Activated CD4-positive, alpha-beta T cell treated with anti-CD3 and anti-CD28 coated beads, Interleukin-2, amount 10 ng/mL, durations not matched to agents 24 days and 14 days (primary cell): Measurements from ENCODE around the gene TMEM37. TPM values are rescaled to one million over a fixed set of nuclear protein-coding genes. Genes with fewer than 3 reads are reported as not detected.

Experiments used
- DNase-seq: peaks from one replicate; pipeline ENCODE4 v3.0.0; 2022
- H3K27ac Mint-ChIP-seq: one replicate; pipeline ENCODE4 v1.8.0; 2022; ENCODE audit warnings: mild to moderate bottlenecking, mixed read lengths
- H3K27me3 Mint-ChIP-seq: one replicate; pipeline ENCODE4 v1.8.0; 2022; ENCODE audit warnings: mixed read lengths
- H3K36me3 Mint-ChIP-seq: one replicate; pipeline ENCODE4 v1.8.0; 2022; ENCODE audit warnings: low read depth, mild to moderate bottlenecking, mixed read lengths
- H3K4me1 Mint-ChIP-seq: one replicate; pipeline ENCODE4 v1.8.0; 2021; ENCODE audit warnings: mixed read lengths
- H3K4me3 Mint-ChIP-seq: one replicate; pipeline ENCODE4 v1.8.0; 2022; ENCODE audit warnings: mild to moderate bottlenecking, moderate library complexity, mixed read lengths
- H3K9me3 Mint-ChIP-seq: one replicate; pipeline ENCODE4 v1.8.0; 2021; ENCODE audit warnings: mixed read lengths
- intact Hi-C: fragments of 100-400 bp; cut with micrococcal nuclease; formaldehyde crosslinking; loops from one replicate; pipeline ENCODE4 v1.15.1; 2023
- total RNA-seq: library from RNA; stranded (reverse); gene quantifications from 2 replicates; pipeline ENCODE4 v1.2.3, GENCODE V29; 2022

The TMEM37 gene
- total RNA-seq, 1 donor from 2014 or later = not detected

DNA sequence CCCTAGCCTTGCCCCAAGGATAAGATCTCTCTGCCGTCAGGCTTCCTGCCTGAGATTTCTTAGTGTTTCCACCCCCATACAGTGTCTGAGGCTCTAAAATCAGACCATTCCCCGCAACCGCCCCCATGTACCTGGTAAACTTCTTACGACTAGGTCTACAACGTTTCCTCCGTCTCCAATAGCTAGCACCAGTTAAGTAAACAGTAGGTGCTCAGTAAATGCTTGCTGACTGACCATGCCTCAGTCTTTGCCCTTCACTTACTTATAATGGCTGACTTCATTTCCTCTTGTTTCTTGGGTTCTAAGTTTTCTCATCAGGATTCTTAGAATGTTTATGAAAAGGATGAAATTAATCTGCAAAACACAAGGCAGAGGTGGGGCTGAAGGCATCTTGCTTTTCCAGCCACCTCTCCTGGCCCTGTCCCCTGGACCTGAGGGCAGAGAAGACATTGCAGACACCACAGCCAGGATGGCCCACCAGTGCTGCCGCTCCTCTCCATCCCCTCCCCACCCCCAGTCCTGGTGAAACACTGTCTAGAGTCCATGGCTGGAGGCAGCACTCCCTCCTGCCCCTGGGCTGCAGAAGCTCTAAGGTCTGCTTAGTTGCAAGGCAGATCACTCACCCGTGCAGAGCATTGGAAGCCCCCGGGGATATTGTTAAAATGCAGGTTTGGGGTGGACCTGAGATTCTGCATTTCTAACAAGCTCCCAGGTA, 16.9 kb downstream of the TMEM37 start:
- Mint-ChIP-seq H3K4me1 (peaks cover 4% of the 10 kb centered on the region), H3K27me3 (peaks cover 6% of the 10 kb centered on the region), H3K4me3 (no peak overlapping the region), H3K27ac (no peak overlapping the region), H3K9me3 (no peaks in the 10 kb centered on the region), H3K36me3 (no peaks in the 10 kb centered on the region)
- intact Hi-C loops = no loop called here
- no peak for DNase-seq

DNA sequence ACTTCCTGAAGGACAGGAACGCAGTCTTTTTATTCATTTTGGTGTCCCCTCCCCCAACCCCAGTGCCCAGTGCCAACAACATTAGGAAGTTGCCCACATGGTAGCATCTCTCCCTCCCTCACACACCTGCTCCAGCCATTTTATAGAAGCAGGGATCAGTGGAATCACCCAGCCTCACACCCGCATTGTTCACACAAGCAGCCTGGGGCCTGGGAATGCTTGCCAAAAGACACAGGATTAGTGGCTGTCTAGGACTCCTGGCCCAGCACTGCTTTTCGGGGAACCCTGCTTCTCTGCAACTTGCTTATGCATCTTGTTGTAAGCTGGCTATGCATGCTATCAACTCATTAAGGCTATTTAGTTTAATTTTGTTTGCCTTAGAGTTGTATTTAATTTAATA, 17.9 kb downstream of the TMEM37 start:
- H3K27me3 Mint-ChIP-seq = peaks cover 6% of the 10 kb centered on the region
- no peak overlapping the region for H3K27ac Mint-ChIP-seq
- DNase-seq = no peak
- H3K4me1 Mint-ChIP-seq = peaks cover 4% of the 10 kb centered on the region
- H3K36me3 Mint-ChIP-seq = no peaks in the 10 kb centered on the region
- no peak overlapping the region for H3K4me3 Mint-ChIP-seq
- intact Hi-C loops = no loop called here
- no peaks in the 10 kb centered on the region for H3K9me3 Mint-ChIP-seq

DNA sequence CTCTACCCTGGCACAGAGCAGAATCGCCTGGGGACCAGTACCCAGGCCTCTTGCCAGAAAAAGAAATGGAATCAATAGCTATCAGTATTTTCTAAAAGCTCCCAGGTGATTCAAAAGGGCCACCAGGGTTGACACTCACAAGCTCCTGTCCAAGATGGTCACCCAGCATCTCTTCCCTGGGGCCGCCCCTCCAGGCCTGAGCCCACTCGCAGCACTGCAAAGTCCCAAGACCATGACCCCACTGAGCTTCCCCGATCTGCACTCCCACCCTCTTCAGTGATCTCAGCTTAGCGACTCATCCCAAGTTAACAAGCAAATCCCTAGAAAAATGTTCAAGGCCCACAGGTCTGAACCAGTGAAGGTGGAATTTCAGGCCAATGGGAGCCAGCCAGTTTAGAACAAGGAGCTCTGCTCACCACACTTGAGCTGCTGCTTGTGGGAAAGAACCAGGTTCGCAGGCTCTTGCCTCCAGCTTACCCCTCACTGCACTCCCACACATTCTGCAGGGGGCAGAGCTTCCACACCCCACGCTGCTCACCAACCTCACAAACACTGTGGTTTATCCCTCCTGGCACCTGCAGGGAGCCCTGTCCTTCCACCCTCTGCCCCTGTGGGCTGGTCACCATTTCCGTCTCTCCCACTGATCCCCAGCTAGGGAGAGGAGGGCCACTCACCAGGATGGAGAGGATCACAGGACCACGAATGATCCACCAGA, 19.8 kb downstream of the TMEM37 start:
- H3K4me1 Mint-ChIP-seq = peaks cover 2% of the 10 kb centered on the region
- intact Hi-C loops = no loop called here
- H3K9me3 Mint-ChIP-seq = no peaks in the 10 kb centered on the region
- no peak for DNase-seq
- H3K27ac Mint-ChIP-seq = no peak overlapping the region
- peaks cover 17% of the 10 kb centered on the region for H3K27me3 Mint-ChIP-seq
- no peaks in the 10 kb centered on the region for H3K36me3 Mint-ChIP-seq
- H3K4me3 Mint-ChIP-seq = no peak overlapping the region

DNA sequence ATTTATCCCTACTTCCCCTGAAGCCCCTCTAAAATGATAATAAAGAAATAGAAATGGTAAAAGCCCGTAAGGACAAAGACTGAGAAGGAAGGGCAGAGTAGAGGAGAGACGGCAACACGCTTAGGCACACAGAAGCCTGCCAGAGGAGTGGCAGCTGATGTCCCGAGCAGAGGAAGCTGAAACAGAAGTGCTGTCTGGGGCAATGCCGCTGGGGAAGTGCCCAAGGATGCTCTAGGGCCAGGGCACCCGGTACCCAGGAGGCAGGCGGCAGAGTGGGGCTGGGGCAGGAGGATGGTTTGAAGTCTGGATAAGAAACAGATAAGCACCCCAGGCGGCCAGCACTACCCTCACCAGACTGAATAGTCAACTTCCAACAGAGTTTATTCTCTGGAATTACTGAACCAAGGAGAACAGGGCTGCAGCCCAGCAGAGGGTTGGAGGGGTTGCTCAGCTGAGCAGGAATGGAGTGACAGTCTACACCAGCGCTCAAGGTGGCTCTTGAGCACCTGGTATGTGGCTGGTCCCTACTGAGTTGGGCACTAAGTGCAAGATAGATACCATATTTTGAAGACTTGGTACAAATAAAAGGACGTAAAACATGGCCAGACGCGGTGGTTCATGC, 22.4 kb downstream of the TMEM37 start:
- Mint-ChIP-seq H3K4me1 (no peaks in the 10 kb centered on the region), H3K9me3 (no peaks in the 10 kb centered on the region), H3K36me3 (no peaks in the 10 kb centered on the region), H3K4me3 (no peak overlapping the region), H3K27ac (no peak overlapping the region), H3K27me3 (peaks cover 17% of the 10 kb centered on the region)
- no peak for DNase-seq
- intact Hi-C loops = no loop called here

DNA sequence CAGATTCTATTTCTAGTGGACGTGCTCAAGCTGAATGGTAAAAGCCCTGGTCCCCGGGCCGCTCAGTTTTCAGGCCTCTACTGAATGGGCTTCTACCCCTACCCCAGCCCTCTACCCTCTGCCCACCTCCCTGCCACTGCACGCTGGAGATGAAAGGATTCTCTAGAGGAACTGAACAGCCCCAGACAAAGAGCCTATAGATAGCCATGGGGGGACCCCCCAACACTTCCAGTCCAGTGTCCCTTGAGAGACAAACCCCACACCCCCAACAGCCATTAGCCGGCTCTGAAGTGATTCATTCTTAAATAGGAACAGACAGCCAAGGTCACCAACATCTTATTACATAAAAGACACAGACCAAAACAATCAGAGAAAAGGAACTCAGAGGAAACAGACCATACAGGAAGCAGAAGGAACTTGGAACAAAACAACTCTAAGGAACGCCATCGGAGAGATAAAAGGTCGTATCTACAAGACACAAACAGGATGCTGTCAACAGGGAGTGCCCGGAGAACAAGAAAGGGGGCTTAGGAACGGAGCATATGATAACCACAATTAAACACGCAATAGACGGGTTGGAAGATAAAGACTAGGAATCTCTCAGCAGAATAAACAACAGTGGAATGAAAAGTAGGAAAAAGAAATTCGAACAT, 23.5 kb downstream of the TMEM37 start:
- no peak overlapping the region for H3K27ac Mint-ChIP-seq
- no peak overlapping the region for H3K4me3 Mint-ChIP-seq
- no peaks in the 10 kb centered on the region for H3K9me3 Mint-ChIP-seq
- no peaks in the 10 kb centered on the region for H3K4me1 Mint-ChIP-seq
- peaks cover 15% of the 10 kb centered on the region for H3K27me3 Mint-ChIP-seq
- intact Hi-C loops = no loop called here
- DNase-seq = no peak
- H3K36me3 Mint-ChIP-seq = no peaks in the 10 kb centered on the region

DNA sequence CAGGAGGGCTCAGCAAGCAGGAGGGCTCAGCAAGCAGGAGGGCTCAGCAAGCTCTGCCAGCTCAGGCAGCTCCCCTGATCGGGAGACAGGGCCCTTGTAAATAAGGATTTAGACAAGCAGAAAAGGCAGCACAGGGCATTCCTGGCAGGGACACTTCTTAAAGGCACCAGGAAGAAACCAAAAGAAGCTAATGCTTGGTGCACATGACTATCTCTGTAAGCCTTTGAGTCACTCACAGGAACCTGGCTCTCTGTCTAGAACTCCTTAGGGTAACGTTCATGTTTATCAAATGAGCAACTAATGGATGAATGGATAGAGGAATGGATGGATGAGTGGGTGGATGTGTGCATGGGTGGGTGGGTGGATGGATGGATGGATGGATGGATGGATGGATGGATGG, 28.4 kb downstream of the TMEM37 start:
- Mint-ChIP-seq H3K4me1 (no peaks in the 10 kb centered on the region), H3K27ac (no peak overlapping the region), H3K27me3 (peaks cover 12% of the 10 kb centered on the region), H3K4me3 (no peak overlapping the region), H3K36me3 (no peaks in the 10 kb centered on the region), H3K9me3 (no peaks in the 10 kb centered on the region)
- DNase-seq = no peak
- intact Hi-C loops = no loop called here

DNA sequence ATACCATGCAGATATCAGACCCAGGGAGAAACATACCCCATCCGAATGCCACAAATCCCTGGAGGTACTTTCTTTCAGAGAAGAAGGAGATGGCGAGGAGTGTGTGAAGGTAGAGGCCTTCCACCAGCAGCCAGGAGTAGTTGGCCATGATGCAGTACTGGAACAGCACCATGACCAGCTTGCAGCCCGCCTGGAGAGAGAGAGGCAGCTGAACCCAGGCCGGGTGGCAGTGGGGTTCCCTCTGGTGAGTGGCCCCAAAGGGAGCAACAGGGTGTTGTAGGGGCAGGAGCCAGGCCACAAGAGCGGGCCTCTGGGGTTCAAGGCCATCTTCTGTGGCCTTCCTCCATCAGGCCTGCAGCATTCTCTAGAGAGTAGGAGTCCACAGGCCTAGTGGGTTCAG, 30.2 kb downstream of the TMEM37 start:
- Mint-ChIP-seq H3K36me3 (no peaks in the 10 kb centered on the region), H3K27me3 (no peaks in the 10 kb centered on the region), H3K4me1 (no peaks in the 10 kb centered on the region), H3K27ac (no peak overlapping the region), H3K9me3 (no peaks in the 10 kb centered on the region), H3K4me3 (no peak overlapping the region)
- DNase-seq = no peak
- intact Hi-C loops = no loop called here

DNA sequence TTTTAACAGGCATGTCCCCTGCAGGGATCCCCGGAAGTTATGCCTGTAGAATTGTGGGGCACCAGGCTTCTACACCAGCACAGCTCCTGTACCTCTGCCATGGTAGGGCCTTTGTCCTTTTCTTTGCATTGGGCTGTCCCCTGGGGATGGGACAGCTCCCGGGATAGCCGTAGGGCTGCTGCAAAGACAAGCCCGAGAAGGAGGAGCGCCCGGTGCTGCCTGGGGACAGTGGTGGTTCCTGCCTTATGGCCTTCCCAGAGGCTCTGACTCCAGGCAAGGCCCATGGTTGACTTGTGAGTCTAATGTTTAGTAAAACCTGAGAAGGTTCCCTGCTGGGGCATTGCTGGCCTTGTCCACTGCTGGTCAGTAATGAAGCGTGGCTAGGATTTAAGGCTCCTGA, 30.9 kb downstream of the TMEM37 start:
- Mint-ChIP-seq H3K27me3 (no peaks in the 10 kb centered on the region), H3K4me3 (no peak overlapping the region), H3K36me3 (no peaks in the 10 kb centered on the region), H3K27ac (no peak overlapping the region), H3K4me1 (no peaks in the 10 kb centered on the region), H3K9me3 (no peaks in the 10 kb centered on the region)
- DNase-seq = no peak
- intact Hi-C loops = no loop called here

DNA sequence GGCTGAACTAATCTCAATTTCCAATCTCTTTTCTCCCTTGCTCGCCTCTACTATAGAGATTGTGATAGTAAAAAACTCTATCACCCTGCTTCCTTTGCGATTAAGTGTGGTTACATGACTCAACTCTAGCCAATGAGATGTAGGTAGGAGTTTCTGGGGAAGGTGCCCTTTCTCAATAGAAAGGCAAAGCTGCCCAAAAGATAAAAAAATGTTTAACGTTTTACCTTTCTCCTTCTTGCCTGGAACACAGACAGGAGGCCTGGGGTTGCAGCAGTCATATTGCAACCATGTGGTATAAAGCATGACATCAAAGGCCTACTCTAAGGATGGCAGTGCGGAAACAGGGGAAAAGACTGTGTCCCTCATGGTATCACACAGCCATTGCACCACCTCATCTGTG, 31.5 kb downstream of the TMEM37 start:
- H3K9me3 Mint-ChIP-seq = no peaks in the 10 kb centered on the region
- H3K27ac Mint-ChIP-seq = no peak overlapping the region
- no peak overlapping the region for H3K4me3 Mint-ChIP-seq
- DNase-seq = no peak
- H3K36me3 Mint-ChIP-seq = no peaks in the 10 kb centered on the region
- intact Hi-C loops = no loop called here
- H3K27me3 Mint-ChIP-seq = no peaks in the 10 kb centered on the region
- no peaks in the 10 kb centered on the region for H3K4me1 Mint-ChIP-seq

DNA sequence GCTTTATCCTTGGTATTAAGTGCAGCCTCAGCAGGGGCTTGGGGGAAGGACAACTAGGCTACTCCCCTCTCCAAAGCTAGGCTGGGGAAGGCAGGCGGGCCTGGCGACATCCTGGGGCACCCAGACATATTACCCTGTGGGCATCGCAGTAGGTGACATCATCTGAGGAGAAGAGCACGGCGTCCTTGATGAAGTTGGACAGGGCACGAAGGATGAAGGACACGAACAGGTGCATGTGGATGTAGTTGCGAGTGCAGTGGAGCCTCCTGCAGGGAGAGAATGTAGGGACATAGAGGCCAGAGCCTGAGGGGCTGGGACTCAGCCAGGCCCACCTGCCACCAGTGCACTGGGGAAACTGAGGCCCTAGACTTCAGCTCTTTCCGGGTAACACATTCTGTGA, 32.3 kb downstream of the TMEM37 start:
- Mint-ChIP-seq H3K9me3 (no peaks in the 10 kb centered on the region), H3K36me3 (no peaks in the 10 kb centered on the region), H3K4me3 (no peak overlapping the region), H3K4me1 (no peaks in the 10 kb centered on the region), H3K27ac (no peak overlapping the region), H3K27me3 (peaks cover 2% of the 10 kb centered on the region)
- intact Hi-C loops = no loop called here
- no peak for DNase-seq

DNA sequence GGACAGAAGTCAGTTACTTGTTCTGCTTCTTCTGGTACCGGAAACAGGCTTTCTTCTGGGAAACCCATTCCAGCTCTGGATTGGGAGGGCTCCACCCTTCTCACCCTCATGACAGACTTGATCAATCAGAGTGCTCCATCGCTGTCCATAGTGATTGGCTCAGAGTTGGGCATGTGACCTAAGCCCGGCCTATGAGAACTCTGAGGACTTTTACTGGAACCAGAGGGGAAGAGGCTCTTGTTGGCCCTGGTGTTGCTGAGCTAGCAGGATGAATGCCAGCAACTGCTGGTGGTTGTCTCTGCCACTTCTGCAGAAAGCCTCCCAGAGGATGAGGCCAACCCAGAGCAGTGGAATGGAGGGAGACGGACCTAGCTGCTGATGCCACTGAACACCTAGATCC, 33.3 kb downstream of the TMEM37 start:
- H3K9me3 Mint-ChIP-seq = no peaks in the 10 kb centered on the region
- no peaks in the 10 kb centered on the region for H3K36me3 Mint-ChIP-seq
- H3K4me3 Mint-ChIP-seq = no peak overlapping the region
- DNase-seq = no peak
- H3K27me3 Mint-ChIP-seq = peaks cover 2% of the 10 kb centered on the region
- intact Hi-C loops = no loop called here
- no peaks in the 10 kb centered on the region for H3K4me1 Mint-ChIP-seq
- no peak overlapping the region for H3K27ac Mint-ChIP-seq

DNA sequence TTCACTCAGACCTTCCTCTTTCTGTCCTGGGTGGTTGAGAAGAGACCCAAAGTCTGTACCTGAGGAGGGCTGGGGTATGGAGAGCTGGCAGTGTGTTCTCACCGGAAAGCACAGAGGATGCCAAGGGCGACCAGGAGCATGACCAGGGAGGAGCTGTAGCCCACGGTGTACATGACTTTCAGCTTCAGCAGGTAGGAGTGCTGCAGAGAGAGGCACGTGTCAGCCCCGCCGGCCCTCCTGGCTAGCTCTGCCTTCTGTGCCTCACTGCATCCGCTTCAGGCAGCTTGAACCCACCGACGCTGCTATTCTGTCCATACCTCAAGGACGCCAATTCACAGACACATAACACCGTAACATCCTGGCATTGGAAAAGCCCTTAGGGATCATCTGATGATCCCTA, 34.0 kb downstream of the TMEM37 start:
- H3K27me3 Mint-ChIP-seq = peaks cover 2% of the 10 kb centered on the region
- no peak for DNase-seq
- intact Hi-C loops = no loop called here
- H3K4me3 Mint-ChIP-seq = no peak overlapping the region
- H3K9me3 Mint-ChIP-seq = no peaks in the 10 kb centered on the region
- H3K27ac Mint-ChIP-seq = no peak overlapping the region
- H3K4me1 Mint-ChIP-seq = no peaks in the 10 kb centered on the region
- H3K36me3 Mint-ChIP-seq = no peaks in the 10 kb centered on the region

DNA sequence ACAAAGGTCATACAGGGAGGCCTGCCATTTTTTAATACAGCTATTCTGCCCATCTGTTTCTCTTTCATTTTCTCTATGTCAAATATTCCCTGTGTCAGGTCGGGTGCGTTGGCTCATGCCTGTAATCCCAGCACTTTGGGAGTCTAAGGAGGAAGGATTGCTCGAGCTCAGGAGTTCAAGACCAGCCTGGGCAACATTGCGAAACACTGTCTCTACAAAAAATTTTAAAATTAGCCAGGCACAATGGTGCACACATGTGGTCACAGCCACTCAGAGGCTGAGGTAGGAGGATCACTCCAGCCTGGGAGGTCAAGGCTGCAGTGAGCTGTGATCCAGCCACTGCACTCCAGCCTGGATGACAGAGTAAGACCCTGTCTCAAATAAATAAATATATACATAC, 34.7 kb downstream of the TMEM37 start:
- Mint-ChIP-seq H3K4me1 (no peaks in the 10 kb centered on the region), H3K27ac (no peak overlapping the region), H3K36me3 (no peaks in the 10 kb centered on the region), H3K27me3 (peaks cover 2% of the 10 kb centered on the region), H3K9me3 (no peaks in the 10 kb centered on the region), H3K4me3 (no peak overlapping the region)
- DNase-seq = no peak
- intact Hi-C loops = no loop called here
